ENCODE results near the gene ABHD16B. TPM values are rescaled to one million over a fixed set of nuclear protein-coding genes. Genes with fewer than 3 reads are reported as not detected.
"Not testable (repeated sequence)": the region's sequence is repeated elsewhere in the genome, so short reads cannot be mapped to it uniquely, and the experiment has no call there.

The ABHD16B gene
- total RNA-seq, 1 experiment from 2014 or later, result not detected

- Histone ChIP-seq H3K27me3 (ENCODE audit: low read length) (no peaks in the 10 kb centered on the region), H3K9me3 (ENCODE audit: low read length) (no peaks in the 10 kb centered on the region), H3K9me2 (replicated peaks; ENCODE audit: low read length) (no peaks in the 10 kb centered on the region), H3K4me1 (ENCODE audit: insufficient read depth, low read length) (peaks cover 12% of the 10 kb centered on the region), H3K79me2 (ENCODE audit: low read length) (peaks cover 74% of the 10 kb centered on the region), H3K4me2 (ENCODE audit: low read length) (peak overlapping the region; percentile 44), H3K4me3 (ENCODE audit: low read length) (no peak overlapping the region), H4K20me1 (ENCODE audit: low read length) (peaks cover 24% of the 10 kb centered on the region), H2AFZ (ENCODE audit: low read length) (no peak overlapping the region), H3K9ac (ENCODE audit: low read length) (no peak overlapping the region), H3F3A (ENCODE audit: low read length, unreplicated experiment) (no peaks in the 10 kb centered on the region), H3K36me3 (ENCODE audit: low read depth, low read length) (peaks cover 55% of the 10 kb centered on the region), H3K27ac (ENCODE audit: low read length) (peak overlapping the region; percentile 70)
- DNase-seq (peak; percentile 95), ATAC-seq (peak; percentile 99)
- TF ChIP-seq EZH2 (IDR thresholded peaks at IDR 0.05; ENCODE audit: low read length, unreplicated experiment) (no peak), CTCF (conservative IDR thresholded peaks at IDR 0.05; ENCODE audit: low read depth, low read length) (no peak), EZH2phosphoT487 (IDR thresholded peaks at IDR 0.05; ENCODE audit: borderline replicate concordance, low read length) (no peak)
- intact Hi-C loops (cut with micrococcal nuclease), result loop anchor here (1.0 to 5.0 kb wide), 2 partner anchors 8 to 99 kb away; partner anchors contain the start of gene TPD52L2
- no TSS peak for BruUV-seq (replicated peaks)
- POLR2A ChIA-PET (ENCODE audit: unreplicated experiment), result interaction anchor here (0.6 kb wide), 1 partner anchor 8 kb away, joined by 4 read pairs; the partner anchor contains the start of gene TPD52L2
- CTCF ChIA-PET, result no interaction called here
Measured at GRCh38 chr20:63873477-63873971, 12.2 kb downstream of the ABHD16B start.

- BruUV-seq (replicated peaks), result not testable (repeated sequence)
Measured at GRCh38 chr20:63874241-63874640, 12.9 kb downstream of the ABHD16B start.

GRCh38 chr20:63876489-63877036, 15.3 kb downstream of the ABHD16B start:
- H2AFZ ChIP-seq (ENCODE audit: low read length), result no peak overlapping the region
- H3K27me3 ChIP-seq (ENCODE audit: low read length), result no peaks in the 10 kb centered on the region
- peaks cover 45% of the 10 kb centered on the region for H3K36me3 ChIP-seq (ENCODE audit: low read depth, low read length)
- no peak overlapping the region for H3K4me2 ChIP-seq (ENCODE audit: low read length)
- POLR2A ChIA-PET (ENCODE audit: unreplicated experiment), result no interaction called here
- H3K9me2 ChIP-seq (replicated peaks; ENCODE audit: low read length), result no peaks in the 10 kb centered on the region
- CTCF ChIA-PET, result no interaction called here
- H3K9ac ChIP-seq (ENCODE audit: low read length), result no peak overlapping the region
- no peaks in the 10 kb centered on the region for H3K9me3 ChIP-seq (ENCODE audit: low read length)
- no peaks in the 10 kb centered on the region for H3F3A ChIP-seq (ENCODE audit: low read length, unreplicated experiment)
- no peak for DNase-seq
- no peak for ATAC-seq
- no TSS peak for BruUV-seq (replicated peaks)
- H3K4me1 ChIP-seq (ENCODE audit: insufficient read depth, low read length), result peaks cover 12% of the 10 kb centered on the region
- H4K20me1 ChIP-seq (ENCODE audit: low read length), result peaks cover 35% of the 10 kb centered on the region
- H3K79me2 ChIP-seq (ENCODE audit: low read length), result peaks cover 59% of the 10 kb centered on the region
- no peak overlapping the region for H3K27ac ChIP-seq (ENCODE audit: low read length)
- TF ChIP-seq EZH2phosphoT487 (IDR thresholded peaks at IDR 0.05; ENCODE audit: borderline replicate concordance, low read length) (no peak), CTCF (conservative IDR thresholded peaks at IDR 0.05; ENCODE audit: low read depth, low read length) (no peak), EZH2 (IDR thresholded peaks at IDR 0.05; ENCODE audit: low read length, unreplicated experiment) (no peak)
- intact Hi-C loops (cut with micrococcal nuclease), result no loop called here
- no peak overlapping the region for H3K4me3 ChIP-seq (ENCODE audit: low read length)

More at GRCh38 chr20:63874241-63874640, 12.9 kb downstream of the ABHD16B start:
- POLR2A ChIA-PET (ENCODE audit: unreplicated experiment); H3F3A ChIP-seq (ENCODE audit: low read length, unreplicated experiment); H2AFZ ChIP-seq (ENCODE audit: low read length); H3K9me2 ChIP-seq (replicated peaks; ENCODE audit: low read length); H3K4me3 ChIP-seq (ENCODE audit: low read length); CTCF ChIA-PET; H3K27ac ChIP-seq (ENCODE audit: low read length); H3K4me2 ChIP-seq (ENCODE audit: low read length); ATAC-seq; H3K9me3 ChIP-seq (ENCODE audit: low read length); H3K27me3 ChIP-seq (ENCODE audit: low read length); H3K9ac ChIP-seq (ENCODE audit: low read length); DNase-seq: not testable (repeated sequence)
- H4K20me1 ChIP-seq (ENCODE audit: low read length), result peaks cover 30% of the 10 kb centered on the region
- intact Hi-C loops (cut with micrococcal nuclease), result loop anchor here (5.0 kb wide), 1 partner anchor 98 kb away; no protein-coding TSS in a partner anchor
- H3K36me3 ChIP-seq (ENCODE audit: low read depth, low read length), result peaks cover 55% of the 10 kb centered on the region
- H3K79me2 ChIP-seq (ENCODE audit: low read length), result peaks cover 74% of the 10 kb centered on the region
- peaks cover 12% of the 10 kb centered on the region for H3K4me1 ChIP-seq (ENCODE audit: insufficient read depth, low read length)
